HepG2 (cell line): Measurements from ENCODE around the gene SLC26A2. TPM values are rescaled to one million over a fixed set of nuclear protein-coding genes. Genes with fewer than 3 reads are reported as not detected.

Experiments used
- ATRX ChIP-seq: sonication (generic); formaldehyde crosslinking; IDR thresholded peaks from 2 replicates; pipeline ENCODE4 v1.4.0; 2020; ENCODE audit warnings: missing genetic modification reagents, borderline replicate concordance
- CHCHD3 ChIP-seq: sonication (generic); formaldehyde crosslinking; IDR thresholded peaks from 2 replicates; pipeline ENCODE4 v1.8.0; 2022; ENCODE audit warnings: mild to moderate bottlenecking, missing genetic modification reagents, moderate library complexity
- CREBL2 ChIP-seq: sonication (generic); formaldehyde crosslinking; IDR thresholded peaks from 2 replicates; pipeline ENCODE4 v1.8.1; 2023; ENCODE audit warnings: missing genetic modification reagents, mild to moderate bottlenecking, borderline replicate concordance
- HOXA3 ChIP-seq: sonication (generic); formaldehyde crosslinking; IDR thresholded peaks from 2 replicates; pipeline ENCODE4 v1.5.0; 2020; ENCODE audit warnings: missing genetic modification reagents
- KIAA2018 ChIP-seq: sonication (generic); formaldehyde crosslinking; IDR thresholded peaks from 2 replicates; pipeline ENCODE4 v1.5.0; 2020; ENCODE audit warnings: mild to moderate bottlenecking, missing genetic modification reagents, borderline replicate concordance
- PRDM15 ChIP-seq: sonication (generic); formaldehyde crosslinking; IDR thresholded peaks from 2 replicates; pipeline ENCODE4 v1.4.0; 2020; ENCODE audit warnings: missing genetic modification reagents
- SMYD3 ChIP-seq: sonication (generic); formaldehyde crosslinking; IDR thresholded peaks from 2 replicates; pipeline ENCODE4 v1.8.1; 2023; ENCODE audit warnings: mild to moderate bottlenecking, missing genetic modification reagents
- SRF ChIP-seq: IDR thresholded peaks from 2 replicates; pipeline ENCODE4 v1.6.1; 2011; ENCODE audit warnings: mild to moderate bottlenecking, low read depth, low read length, moderate library complexity
- SYNCRIP ChIP-seq: fragments of 200-400 bp; formaldehyde crosslinking; IDR thresholded peaks from 2 replicates; pipeline ENCODE4 v1.6.1; 2018; ENCODE audit warnings: mild to moderate bottlenecking, low read depth, low read length; ENCODE audit not compliant: insufficient read depth
- ZMAT3 ChIP-seq: sonication (generic); formaldehyde crosslinking; conservative IDR thresholded peaks from 2 replicates; pipeline ENCODE4 v1.7.0; 2021; ENCODE audit warnings: missing genetic modification reagents
- polyA plus RNA-seq, 8 experiments: library from polyadenylated mRNA; depleted of rRNA in 3 of 8; stranded (reverse) in 7 of 8; unstranded in 1 of 8; fragments of >200 nt; fragmentation: Illumina TruSeq in 4 of 8; extraction: Trizol in 4 of 8; gene quantifications; 2 replicates each; pipeline versions ENCODE4 v1.2.1 to v1.2.3, GENCODE V29; 2011 to 2016; ENCODE audit warnings: low read depth in 4 of 8, missing spikeins in 1 of 8, mixed read lengths in 1 of 8; ENCODE audit not compliant: insufficient read depth in 1 of 8
- total RNA-seq, 5 experiments: library from RNA; depleted of rRNA; stranded (reverse); fragments of >200 nt; fragmentation: Illumina TruSeq; extraction: Trizol; gene quantifications; 2 replicates each; pipeline ENCODE4 v1.2.3, GENCODE V29; 2016; ENCODE audit warnings: low read depth in 1 of 5
- TF ChIP-seq, protein P1 (sequence below): sonication (generic); formaldehyde crosslinking; IDR thresholded peaks from 2 replicates; pipeline ENCODE4 v1.8.1; 2023; ENCODE audit warnings: mild to moderate bottlenecking, missing genetic modification reagents, borderline replicate concordance
- TF ChIP-seq, protein P2 (sequence below): sonication (generic); formaldehyde crosslinking; conservative IDR thresholded peaks from 2 replicates; pipeline ENCODE4 v1.4.0; 2020; ENCODE audit warnings: missing genetic modification reagents

The SLC26A2 gene
- total and polyA plus RNA-seq, 2 of the 13 experiments (the other 11 are each of a cell fraction or from before 2014, with no cell fraction given): 2.2 to 7.9 TPM

DNA sequence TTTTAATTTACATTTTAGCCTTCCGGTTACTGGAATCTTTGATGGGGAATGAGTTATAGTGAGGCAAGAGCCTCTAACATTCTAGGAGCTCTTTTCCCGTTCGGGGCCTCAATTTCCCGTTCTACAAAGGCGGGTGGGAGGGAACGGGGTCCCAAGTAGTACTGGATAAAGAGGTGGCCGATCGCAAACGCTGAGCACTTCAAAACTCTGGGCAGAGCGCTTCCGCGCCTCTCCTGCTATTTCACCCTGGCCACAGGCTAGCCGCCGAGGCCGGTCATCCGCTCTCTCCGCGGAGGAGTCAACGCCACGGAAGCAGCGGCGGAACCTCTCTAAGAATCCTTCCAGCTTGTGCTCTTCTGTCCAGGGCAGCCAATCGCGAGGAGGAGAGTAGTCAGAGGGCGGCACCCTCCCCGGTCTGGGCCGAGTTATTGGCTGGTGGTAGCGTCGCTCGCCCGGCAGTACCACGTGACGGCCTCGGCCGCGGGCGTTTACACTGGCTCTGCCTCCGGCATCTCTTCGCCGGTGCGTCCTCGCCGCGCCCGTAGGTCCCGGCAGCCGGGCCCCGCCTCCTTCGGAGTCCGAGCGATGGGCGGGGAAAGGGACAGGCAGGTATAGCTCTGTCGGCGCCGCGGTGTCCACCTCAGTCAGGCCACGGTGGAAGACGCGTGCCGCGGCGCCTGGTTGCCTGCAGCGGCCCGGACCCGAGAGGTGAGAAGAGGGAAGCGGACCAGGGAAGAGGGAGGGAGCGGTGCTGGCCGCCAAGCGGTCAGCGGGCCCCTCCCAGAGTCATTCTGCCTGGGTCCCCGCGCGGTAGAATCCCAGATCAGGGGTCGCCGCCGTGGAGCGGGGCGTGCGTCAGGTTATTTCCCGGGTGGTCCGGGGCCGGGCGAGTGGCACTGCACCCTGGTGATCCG lies at the start of gene SLC26A2 (continued):
- TF ChIP-seq KIAA2018 (CRISPR knock-in tag) (no peak), ZMAT3 (peak; percentile 49; the same call in 1 of the 2 replicates), PRDM15 (no peak), CREBL2 (no peak), HOXA3 (CRISPR knock-in tag) (peak; percentile 64; the same call in 1 of the 2 replicates), SYNCRIP (no peak), CHCHD3 (no peak), SRF (no peak), ATRX (no peak), SMYD3 (no peak)
- TF ChIP-seq, protein P1, sequence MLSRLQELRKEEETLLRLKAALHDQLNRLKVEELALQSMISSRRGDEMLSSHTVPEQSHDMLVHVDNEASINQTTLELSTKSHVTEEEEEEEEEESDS (CRISPR knock-in tag): no peak
- TF ChIP-seq, protein P2, sequence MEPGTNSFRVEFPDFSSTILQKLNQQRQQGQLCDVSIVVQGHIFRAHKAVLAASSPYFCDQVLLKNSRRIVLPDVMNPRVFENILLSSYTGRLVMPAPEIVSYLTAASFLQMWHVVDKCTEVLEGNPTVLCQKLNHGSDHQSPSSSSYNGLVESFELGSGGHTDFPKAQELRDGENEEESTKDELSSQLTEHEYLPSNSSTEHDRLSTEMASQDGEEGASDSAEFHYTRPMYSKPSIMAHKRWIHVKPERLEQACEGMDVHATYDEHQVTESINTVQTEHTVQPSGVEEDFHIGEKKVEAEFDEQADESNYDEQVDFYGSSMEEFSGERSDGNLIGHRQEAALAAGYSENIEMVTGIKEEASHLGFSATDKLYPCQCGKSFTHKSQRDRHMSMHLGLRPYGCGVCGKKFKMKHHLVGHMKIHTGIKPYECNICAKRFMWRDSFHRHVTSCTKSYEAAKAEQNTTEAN (CRISPR knock-in tag): no peak; the same call in 1 of the 2 replicates
